Stimulated activated CD8-positive, alpha-beta memory T cell treated with anti-CD3 and anti-CD28 coated beads, Interleukin-4, amount 100 ng/mL, for 4 hours (primary cell): ENCODE measurements around the gene MAPKAPK2.

Experiments used
- DNase-seq, 2 donors: peaks; one replicate each; pipeline ENCODE4 v3.0.0-alpha.2; 2020; ENCODE audit warnings: low read depth in 2 of 2, low spot score in 1 of 2

Gene MAPKAPK2

GRCh38 chr1:206682111-206682510 lies 2.6 kb upstream of the MAPKAPK2 start:
- no peak for DNase-seq

GRCh38 chr1:206683313-206683712 lies 1.4 kb upstream of the MAPKAPK2 start:
- DNase-seq = no peak

GRCh38 chr1:206684003-206684402 lies 702 bp upstream of the MAPKAPK2 start:
- DNase-seq = no peak

DNA sequence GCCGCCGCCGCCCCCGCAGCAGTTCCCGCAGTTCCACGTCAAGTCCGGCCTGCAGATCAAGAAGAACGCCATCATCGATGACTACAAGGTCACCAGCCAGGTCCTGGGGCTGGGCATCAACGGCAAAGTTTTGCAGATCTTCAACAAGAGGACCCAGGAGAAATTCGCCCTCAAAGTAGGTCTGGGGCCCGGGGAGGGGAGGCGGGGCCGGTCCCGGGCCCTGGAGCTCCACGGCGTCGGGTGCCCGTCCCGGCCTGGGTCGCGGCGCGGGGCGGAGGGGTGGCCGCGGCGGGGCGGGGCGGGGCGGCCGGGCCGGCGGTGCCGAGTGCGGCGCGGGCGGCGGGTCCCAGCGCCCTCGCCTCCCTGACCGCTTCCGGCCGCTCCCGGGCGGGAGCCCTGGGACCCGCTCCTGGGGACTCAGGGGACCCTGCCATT lies 646 bp downstream of the MAPKAPK2 start:
- no peak for DNase-seq

DNA sequence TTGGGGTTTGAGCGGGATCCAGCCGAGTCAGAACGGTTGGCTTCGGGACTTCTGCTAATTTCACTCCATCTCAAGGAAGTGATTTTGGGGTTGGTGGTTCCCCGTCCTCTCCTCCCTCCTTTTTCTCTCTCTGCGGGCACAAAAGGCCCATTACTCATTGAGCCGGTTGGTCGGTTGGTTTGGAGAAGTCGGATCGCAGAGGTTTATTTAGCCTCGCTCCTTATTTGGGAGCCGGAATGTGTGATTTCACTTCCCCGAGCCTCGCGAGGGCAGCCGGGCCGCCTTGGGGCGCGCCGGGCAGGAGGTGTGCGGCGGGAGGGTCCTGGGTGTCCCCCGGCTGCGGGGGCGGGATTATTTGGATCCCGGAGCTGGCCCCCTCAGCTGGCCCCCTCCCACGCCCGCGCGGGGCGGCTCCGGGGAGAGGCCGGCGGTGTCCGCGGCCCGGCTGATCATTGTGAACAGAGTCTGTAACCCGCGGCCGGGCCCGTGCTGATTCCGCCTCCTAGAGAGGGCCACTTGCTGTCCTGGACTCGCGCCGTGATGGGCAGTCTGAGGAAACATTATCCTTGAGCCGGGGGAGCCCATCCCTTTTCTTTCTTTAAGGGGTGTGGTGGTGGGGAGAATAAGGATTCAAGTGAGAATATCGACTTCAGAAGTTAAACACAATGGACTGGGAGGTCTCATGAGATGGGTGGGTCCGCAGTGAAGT lies 1.2 kb downstream of the MAPKAPK2 start:
- DNase-seq = no peak

DNA sequence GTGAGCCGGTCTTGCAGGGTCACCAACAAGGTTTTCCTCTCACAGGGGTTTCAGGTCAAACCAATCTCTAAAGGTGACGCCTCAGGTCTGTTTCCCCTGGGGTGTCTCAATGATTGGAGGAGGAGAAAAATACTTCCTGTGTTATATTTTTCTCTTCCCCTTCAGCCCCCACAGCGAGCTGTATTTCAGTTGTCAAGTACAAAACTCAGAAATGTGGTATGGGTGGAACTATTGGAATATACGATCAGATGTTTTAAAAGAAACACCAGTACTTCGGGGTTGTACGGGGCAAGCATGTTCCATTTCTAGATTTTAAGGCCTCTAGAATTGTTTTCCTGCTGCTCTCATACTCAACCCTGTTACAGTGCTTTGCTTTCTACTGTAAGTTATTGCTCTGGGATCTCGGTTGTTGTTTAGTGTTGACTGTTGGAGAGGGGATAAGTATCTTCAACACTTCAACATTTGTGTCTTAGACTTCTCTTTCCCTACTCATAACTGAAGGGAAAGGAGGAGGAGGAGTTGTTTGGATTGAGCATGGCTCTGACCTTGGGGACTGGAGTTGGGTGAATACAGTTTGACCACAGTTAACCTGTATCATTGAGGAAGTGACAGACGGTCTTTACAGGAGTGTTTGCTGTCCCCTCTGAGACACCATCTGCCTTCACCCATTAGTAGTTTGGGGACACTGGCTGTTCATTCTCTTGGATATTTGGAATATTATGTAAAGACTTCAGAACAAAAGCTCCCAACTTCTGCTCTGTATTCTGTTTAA lies 2.0 kb downstream of the MAPKAPK2 start:
- no peak for DNase-seq

DNA sequence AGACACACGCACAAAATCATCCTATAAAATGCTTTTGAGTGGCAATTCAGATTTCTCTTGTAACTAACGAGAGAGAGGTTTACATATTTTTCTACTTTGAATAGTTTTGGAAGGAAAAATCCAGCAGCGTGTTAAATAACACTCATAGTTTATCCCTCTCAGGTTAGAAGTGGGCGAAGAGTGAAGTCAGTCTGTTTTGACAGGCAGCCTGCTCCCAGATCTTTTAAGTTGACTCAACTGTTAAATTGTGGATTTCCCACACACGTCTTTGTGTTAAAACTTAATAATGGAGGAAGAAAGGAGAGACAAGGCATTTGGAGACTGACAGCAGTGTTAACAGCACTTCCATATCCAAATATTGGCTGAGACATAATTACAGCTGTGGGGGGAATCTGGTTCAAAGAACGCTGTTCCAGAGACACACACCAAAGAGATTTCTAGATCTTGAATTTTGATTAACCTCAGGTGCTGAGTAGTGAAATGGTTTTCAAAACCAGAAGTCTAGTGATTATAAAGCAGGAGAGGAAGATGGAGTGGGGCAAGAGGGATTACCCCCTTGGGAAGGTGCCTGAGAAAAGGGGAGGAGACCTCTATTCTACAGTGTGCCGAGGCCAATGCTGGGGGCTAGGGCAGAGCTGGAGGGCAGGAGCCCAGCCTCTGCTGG lies 2.7 kb downstream of the MAPKAPK2 start:
- DNase-seq = no peak

- no peak for DNase-seq
These were observed 3.3 kb downstream of the MAPKAPK2 start for GRCh38 chr1:206687915-206688442.

GRCh38 chr1:206690516-206690915 lies 5.8 kb downstream of the MAPKAPK2 start:
- no peak for DNase-seq

GRCh38 chr1:206691604-206692003 lies 6.9 kb downstream of the MAPKAPK2 start:
- no peak for DNase-seq

- no peak for DNase-seq
These were observed 8.3 kb downstream of the MAPKAPK2 start for GRCh38 chr1:206693029-206693428.

- DNase-seq = no peak
These were observed 8.9 kb downstream of the MAPKAPK2 start for GRCh38 chr1:206693592-206693991.

DNA sequence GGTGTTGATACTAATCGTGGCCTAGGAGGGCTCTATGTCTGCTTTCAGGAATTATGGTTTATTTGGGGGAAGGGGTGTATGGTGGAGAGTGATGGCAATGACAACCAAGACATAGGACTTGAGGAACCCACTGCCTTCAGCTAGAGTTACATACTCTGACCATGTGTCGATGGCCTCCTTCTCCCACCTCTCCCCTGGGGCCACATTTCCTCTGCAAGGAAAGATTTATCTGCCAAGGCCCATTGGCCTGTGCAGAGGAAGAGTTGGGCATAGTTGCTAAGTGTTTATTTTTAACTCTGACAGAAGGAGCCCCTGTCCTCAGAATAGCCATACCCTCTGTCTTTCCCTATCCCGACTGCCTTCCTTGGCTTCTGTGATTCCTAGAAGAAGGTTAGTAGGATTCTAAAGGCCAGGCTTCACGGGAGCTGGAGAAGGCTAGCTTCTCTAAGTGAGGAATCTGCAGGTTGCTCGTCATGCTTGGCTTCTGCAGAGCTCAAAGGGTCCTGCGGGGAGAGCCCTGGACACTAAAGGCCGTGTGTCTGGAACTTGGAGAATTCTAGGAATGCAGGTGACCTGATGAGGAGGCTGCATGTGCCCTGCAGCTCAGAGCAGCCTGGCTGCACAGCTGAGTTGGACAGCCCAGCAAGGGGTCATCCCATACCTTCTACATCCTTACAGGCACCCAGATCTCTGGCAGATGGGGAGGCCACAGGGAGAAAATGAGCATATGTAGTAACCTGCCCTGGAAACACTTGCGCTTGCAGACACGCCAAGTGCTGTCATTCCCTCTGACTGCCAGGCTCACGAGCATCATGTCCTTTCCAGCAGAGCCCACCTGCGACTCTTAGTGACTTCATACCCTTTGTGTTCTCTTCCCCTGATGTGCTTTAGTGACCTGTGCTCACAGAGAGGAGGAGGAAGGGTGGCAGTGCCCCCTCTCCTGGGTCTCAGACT lies 9.7 kb downstream of the MAPKAPK2 start:
- DNase-seq = no peak

- DNase-seq = no peak
These were observed 11.0 kb downstream of the MAPKAPK2 start for GRCh38 chr1:206695733-206696132.

DNA sequence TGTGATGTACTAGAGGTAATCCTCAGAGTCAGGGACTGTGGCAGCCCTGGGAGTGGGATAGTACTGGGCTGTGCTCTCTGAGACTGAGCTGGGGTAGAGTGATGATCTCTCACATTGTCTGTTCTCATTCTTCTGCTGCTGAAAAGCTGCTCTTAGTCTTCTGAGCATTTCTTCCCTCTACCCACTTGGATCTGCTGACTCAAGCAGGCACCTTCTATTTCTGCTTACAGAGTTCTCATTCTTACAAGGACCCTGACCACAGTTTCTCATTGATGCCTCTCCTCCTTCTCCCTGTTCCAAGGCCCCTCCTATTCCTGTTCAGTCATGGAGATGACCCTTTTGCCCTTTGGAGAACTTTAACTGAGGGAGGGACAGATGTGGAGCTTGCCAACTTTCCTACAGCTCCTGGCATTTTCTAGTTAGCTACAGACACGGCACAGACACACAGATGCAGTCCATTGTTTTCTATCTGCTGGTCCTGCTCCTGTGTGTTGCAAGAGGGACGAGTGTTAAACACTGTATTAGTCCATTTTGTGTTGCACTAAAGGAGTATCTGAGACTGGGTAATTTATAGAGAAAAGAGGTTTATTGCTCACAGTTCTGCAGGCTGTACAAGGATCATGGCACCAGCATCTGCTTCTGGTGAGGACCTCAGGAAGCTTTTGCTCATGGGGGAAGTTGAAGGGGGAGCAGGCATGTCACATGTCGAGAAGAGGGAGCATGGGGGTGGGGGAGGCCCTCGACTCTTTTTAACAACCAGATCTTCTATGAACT lies 12.3 kb downstream of the MAPKAPK2 start:
- DNase-seq = no peak

DNA sequence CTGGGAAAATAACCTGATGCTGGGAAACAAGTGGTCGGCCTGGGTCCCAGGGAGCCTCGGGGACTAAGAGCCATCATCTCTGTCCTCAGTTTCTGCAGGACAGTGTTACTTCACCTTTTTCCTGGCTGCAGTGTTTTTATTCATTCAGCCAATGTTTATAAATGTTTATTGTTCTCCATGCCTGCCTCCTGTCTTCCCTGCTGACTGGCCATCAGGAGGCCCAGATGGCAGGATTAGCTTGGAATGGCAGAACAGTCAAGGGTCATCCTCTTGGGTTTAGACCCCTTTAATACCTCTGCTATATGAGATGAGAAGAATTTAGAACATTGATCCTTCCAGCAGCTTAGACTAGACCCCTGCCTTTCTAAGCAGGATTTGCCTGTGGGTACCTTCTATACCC lies 13.3 kb downstream of the MAPKAPK2 start:
- DNase-seq = no peak

- no peak for DNase-seq
These were observed 14.4 kb downstream of the MAPKAPK2 start for GRCh38 chr1:206699000-206699586.

- no peak for DNase-seq
These were observed 14.9 kb downstream of the MAPKAPK2 start for GRCh38 chr1:206699626-206700025.

- DNase-seq = no peak
These were observed 15.8 kb downstream of the MAPKAPK2 start for GRCh38 chr1:206700445-206701036.
